Large intestine (tissue), 3 donors: ENCODE measurements around the gene NPC1L1. TPM values are rescaled to one million over a fixed set of nuclear protein-coding genes. Genes with fewer than 3 reads are reported as not detected.
A peak's percentile ranks its signal among the peaks of the same experiment; 100 is the strongest.

Experiments used
- DNase-seq, 2 donors: peaks; one replicate each; pipeline versions ENCODE4 v3.0.0 to v3.0.0-alpha.2; 2013
- H3K27ac ChIP-seq: one replicate; pipeline ENCODE4 v1.5.1; 2013; ENCODE audit warnings: low read length
- H3K27me3 ChIP-seq: 2 replicates; pipeline ENCODE4 v1.6.1; 2013; ENCODE audit warnings: low read length; ENCODE audit not compliant: control insufficient read depth, insufficient read depth
- H3K36me3 ChIP-seq: 2 replicates; pipeline ENCODE4 v1.6.1; 2013; ENCODE audit warnings: low read length; ENCODE audit not compliant: control insufficient read depth, insufficient read depth
- H3K4me1 ChIP-seq: one replicate; pipeline ENCODE4 v1.6.1; 2013; ENCODE audit warnings: low read length; ENCODE audit not compliant: control insufficient read depth, insufficient read depth
- H3K4me3 ChIP-seq: one replicate; pipeline ENCODE4 v1.5.1; 2013; ENCODE audit warnings: low read length
- H3K9me3 ChIP-seq: one replicate; pipeline ENCODE4 v1.6.1; 2013; ENCODE audit warnings: mild to moderate bottlenecking, low read depth, low read length, moderate library complexity; ENCODE audit not compliant: control insufficient read depth
- WGBS: methylation state at CpG from one replicate; pipeline ENCODE4 v1.1.5; 2013; ENCODE audit warnings: low lambda C conversion rate; ENCODE audit not compliant: insufficient coverage; 5-methylcytosine and 5-hydroxymethylcytosine counted together
- polyA plus RNA-seq: library from polyadenylated mRNA; unstranded; fragments of 120-200 nt; gene quantifications from one replicate; pipeline ENCODE4 v1.2.1, GENCODE V29; 2013

NPC1L1 gene
- polyA plus RNA-seq, 1 donor = 63.9 TPM

- no peaks in the 10 kb centered on the region for H3K36me3 ChIP-seq
- no peaks in the 10 kb centered on the region for H3K27me3 ChIP-seq
- no peaks in the 10 kb centered on the region for H3K4me1 ChIP-seq
- 80% methylated on average over 1 of the region's 3 CpGs for WGBS
- DNase-seq = no peak
- peaks cover 3% of the 10 kb centered on the region for H3K9me3 ChIP-seq
- H3K27ac ChIP-seq = no peak overlapping the region
- no peak overlapping the region for H3K4me3 ChIP-seq
Measured at GRCh38 chr7:44549457-44549856, 8.3 kb upstream of the NPC1L1 start.

DNA sequence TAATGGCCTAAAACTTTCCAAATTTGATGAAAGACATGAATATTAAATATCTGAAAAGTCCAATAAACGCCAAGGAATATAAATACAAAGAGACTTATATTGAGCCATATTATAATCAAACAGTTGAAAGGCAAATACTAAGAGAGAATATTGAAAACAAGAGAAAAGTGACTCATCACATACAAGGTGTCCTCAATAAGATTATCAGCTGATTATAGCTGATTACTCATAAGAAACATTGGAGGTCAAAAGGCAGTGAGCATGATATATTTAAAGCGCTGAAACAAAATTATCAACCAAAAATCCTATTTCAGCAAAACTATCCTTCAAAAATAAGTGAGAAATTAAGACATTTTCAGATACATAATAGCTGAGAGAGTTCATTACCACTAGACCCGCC is 7.8 kb upstream of the NPC1L1 start:
- no peak for DNase-seq
- 100% methylated on average over 1 of the region's 3 CpGs for WGBS

GRCh38 chr7:44547536-44548231 is 6.6 kb upstream of the NPC1L1 start:
- no CpG with 5 or more reads among the region's 6 CpGs for WGBS
- Histone ChIP-seq H3K9me3 (no peaks in the 10 kb centered on the region), H3K4me1 (peaks cover 6% of the 10 kb centered on the region), H3K27ac (no peak overlapping the region), H3K27me3 (no peaks in the 10 kb centered on the region), H3K36me3 (no peaks in the 10 kb centered on the region), H3K4me3 (no peak overlapping the region)
- DNase-seq = no peak

More for the DNA sequence above, 7.8 kb upstream of the NPC1L1 start:
- H3K27me3 ChIP-seq = no peaks in the 10 kb centered on the region
- peaks cover 3% of the 10 kb centered on the region for H3K9me3 ChIP-seq
- no peaks in the 10 kb centered on the region for H3K4me1 ChIP-seq
- no peaks in the 10 kb centered on the region for H3K36me3 ChIP-seq
- no peak overlapping the region for H3K27ac ChIP-seq
- no peak overlapping the region for H3K4me3 ChIP-seq

DNA sequence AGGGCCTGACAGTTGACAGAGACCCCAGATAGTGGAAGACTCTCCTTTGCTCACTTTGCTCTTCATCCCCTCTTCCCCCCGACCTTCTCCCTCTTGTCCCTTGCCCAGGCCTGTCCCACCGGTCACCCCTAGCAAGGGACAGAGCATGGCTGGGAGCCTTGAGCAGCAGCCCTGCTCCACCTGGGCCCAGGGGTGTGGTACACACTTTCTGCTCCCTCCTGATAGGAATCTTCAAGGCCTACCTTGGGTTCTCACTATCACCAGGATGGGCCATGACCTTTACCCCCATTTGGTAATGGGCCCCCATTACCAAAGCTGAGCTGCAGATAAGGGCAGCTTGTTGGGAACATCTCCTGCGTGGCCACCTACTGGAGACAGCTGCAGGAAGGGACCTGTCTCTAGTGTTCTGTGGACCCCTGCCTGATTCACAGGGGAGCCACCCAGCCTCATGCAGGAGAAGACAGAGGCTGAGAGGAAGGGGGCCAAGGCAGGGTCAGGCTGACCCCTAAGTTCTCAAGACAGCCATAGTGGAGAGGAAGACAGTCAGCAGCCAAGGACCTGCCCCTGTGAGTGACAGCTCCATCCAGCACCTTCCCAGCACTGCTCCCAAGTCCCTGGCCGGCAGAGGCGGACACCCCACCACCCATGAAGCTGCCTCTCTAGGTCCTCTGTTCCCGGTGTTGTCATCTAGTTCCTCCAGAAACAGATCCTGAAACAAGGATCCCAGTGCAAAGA is 913 bp upstream of the NPC1L1 start:
- peak in 1 of 2 donors; percentile 62 for DNase-seq
- peaks cover 10% of the 10 kb centered on the region for H3K9me3 ChIP-seq
- no CpG with 5 or more reads among the region's 6 CpGs for WGBS
- peak overlapping the region; percentile 95 for H3K27ac ChIP-seq
- no peaks in the 10 kb centered on the region for H3K27me3 ChIP-seq
- peaks cover 58% of the 10 kb centered on the region for H3K4me1 ChIP-seq
- H3K4me3 ChIP-seq = no peak overlapping the region
- peaks cover 7% of the 10 kb centered on the region for H3K36me3 ChIP-seq

DNA sequence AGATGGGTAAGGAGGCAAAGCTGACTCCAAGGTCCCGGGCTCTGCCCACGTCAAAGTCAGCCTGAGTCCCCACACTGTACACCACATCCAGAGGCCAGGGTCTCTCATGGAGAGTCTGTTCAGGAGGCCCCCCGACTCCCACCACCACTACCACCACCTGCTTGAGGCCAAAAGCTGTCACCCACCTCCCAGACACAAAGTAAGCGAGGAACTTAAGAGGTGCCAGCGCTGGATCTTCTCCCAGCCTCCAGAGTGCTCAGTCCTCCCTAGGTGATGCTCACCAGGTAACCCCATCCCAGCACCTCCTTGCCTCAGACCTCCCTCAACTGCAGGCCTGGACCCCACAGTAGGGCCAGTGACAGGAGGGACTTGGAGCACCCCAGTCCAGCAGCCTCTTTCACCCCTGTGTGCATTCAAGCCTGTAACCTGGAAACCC is 520 bp downstream of the NPC1L1 start:
- Histone ChIP-seq H3K27me3 (no peaks in the 10 kb centered on the region), H3K27ac (peak overlapping the region; percentile 95), H3K36me3 (peaks cover 11% of the 10 kb centered on the region), H3K4me1 (peaks cover 68% of the 10 kb centered on the region), H3K4me3 (peak overlapping the region; percentile 46), H3K9me3 (peaks cover 10% of the 10 kb centered on the region)
- WGBS = no CpG with 5 or more reads among the region's 5 CpGs
- no peak for DNase-seq

- H3K36me3 ChIP-seq = peaks cover 12% of the 10 kb centered on the region
- peak overlapping the region; percentile 95 for H3K27ac ChIP-seq
- H3K4me3 ChIP-seq = peak overlapping the region; percentile 46
- H3K9me3 ChIP-seq = peaks cover 10% of the 10 kb centered on the region
- no CpG with 5 or more reads among the region's 27 CpGs for WGBS
- H3K27me3 ChIP-seq = no peaks in the 10 kb centered on the region
- peak; percentile 26 to 55 for DNase-seq
- H3K4me1 ChIP-seq = peaks cover 72% of the 10 kb centered on the region
Measured at GRCh38 chr7:44539669-44540506, 1.2 kb downstream of the NPC1L1 start.

DNA sequence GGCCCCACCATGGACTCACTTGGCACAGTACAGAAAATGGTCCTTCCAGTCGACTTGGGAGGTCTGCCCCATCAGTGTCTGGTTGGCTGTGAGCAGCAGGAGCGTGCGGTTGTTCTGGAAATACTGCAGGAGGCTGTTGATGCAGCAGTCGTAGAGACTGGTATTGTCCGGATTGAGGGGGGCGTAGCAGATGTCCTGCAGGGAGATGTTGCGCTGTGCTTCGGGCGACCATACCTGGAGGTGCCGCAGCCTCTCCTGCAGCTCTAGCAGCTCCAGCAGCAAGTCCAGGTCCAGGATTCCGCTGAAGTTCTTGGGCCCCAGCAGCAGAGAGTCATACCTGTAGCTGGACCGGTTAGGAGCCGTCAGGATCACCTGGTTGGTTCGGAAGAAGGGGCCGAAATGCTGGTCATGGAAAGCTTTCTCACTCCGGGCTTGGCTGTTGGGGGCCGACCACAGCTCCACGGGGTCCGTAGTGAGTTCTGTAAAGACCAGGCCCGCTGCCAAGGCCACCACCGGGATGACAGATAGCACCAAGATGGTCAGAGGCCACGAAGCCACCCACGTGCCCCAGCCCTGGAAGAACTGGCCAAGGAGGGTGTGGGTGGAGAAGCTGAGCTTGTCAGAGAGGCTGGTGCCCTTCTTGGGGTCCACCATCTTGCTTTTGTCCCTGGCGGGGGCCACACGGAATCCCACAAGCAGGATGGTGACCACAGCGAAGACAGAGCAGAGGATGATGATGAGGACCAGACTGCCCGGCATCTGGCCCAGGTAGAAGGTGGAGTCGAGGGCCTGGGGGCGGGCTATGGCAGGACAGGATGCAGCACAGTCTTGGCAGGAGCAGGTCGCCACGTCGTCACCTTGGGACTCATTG is 2.1 kb downstream of the NPC1L1 start:
- no peak for DNase-seq
- Histone ChIP-seq H3K4me3 (peak overlapping the region; percentile 34), H3K27me3 (no peaks in the 10 kb centered on the region), H3K4me1 (peaks cover 77% of the 10 kb centered on the region), H3K9me3 (peaks cover 10% of the 10 kb centered on the region), H3K27ac (no peak overlapping the region), H3K36me3 (peaks cover 16% of the 10 kb centered on the region)
- WGBS = no CpG with 5 or more reads among the region's 32 CpGs

DNA sequence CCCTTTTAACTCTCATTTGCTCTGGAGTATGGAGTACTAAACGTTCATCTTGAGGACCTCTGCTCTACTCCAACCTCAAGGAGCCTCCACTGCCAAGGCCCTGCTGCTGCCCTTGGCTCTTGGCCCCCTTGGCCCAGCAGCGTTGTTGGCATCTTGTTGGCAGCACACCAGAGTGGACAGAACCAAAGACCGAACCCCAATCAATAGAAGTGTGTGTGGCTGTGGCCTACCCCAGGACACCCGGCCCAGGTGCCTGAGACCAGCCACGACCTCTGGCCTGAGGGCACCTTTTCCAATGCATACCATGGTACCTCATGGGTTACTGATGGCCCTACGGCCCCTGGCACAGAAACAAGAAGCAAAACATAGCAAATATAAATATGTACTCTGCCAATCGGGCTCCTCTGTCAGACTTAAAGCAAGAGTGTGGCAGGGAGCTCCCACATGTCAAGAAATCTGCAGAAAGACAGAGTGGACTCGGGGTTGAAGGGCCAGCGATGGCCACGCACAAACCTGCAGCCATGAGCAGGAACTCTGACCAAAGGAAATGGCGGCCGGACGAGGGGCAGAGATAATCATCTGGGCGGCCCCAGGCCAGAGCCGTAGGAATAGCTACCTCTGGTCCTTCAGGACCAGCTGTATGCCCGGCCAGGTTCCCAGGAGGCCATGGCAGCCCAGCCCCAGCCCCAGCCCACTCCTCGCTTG is 2.9 kb downstream of the NPC1L1 start:
- WGBS = no CpG with 5 or more reads among the region's 17 CpGs
- DNase-seq = no peak
- Histone ChIP-seq H3K4me3 (peak overlapping the region; percentile 34), H3K9me3 (peaks cover 10% of the 10 kb centered on the region), H3K27me3 (no peaks in the 10 kb centered on the region), H3K4me1 (peaks cover 84% of the 10 kb centered on the region), H3K27ac (no peak overlapping the region), H3K36me3 (peaks cover 24% of the 10 kb centered on the region)

DNA sequence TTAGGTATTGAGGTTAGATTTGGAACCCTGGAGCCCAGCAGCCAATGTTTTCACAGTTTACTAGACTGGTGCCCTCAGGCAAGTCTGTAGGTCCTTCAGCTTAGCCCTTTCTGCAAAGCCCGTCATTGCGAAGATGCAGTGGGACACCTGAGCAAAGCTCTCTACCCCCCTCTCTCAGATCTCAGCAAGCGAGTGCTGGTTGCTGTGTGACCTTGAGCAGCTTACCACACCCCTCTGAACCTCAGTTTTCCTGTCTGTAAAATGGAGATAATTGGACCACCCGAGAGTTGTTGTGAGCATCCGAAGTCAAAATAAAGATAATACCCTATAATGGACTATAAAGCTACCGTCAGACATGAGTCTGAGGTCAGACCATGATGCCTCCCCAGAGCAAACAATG is 3.7 kb downstream of the NPC1L1 start:
- DNase-seq = no peak
- WGBS = 100% methylated on average over 1 of the region's 6 CpGs
- no peak overlapping the region for H3K27ac ChIP-seq

More for the DNA sequence above, 3.7 kb downstream of the NPC1L1 start:
- Histone ChIP-seq H3K27me3 (no peaks in the 10 kb centered on the region), H3K36me3 (peaks cover 27% of the 10 kb centered on the region), H3K4me3 (peak overlapping the region; percentile 34), H3K4me1 (peaks cover 77% of the 10 kb centered on the region), H3K9me3 (peaks cover 10% of the 10 kb centered on the region)
